ENCODE results near the gene FXYD1. TPM values are rescaled to one million over a fixed set of nuclear protein-coding genes. Genes with fewer than 3 reads are reported as not detected.
"Not testable (repeated sequence)": the region's sequence is repeated elsewhere in the genome, so short reads cannot be mapped to it uniquely, and the experiment has no call there.

FXYD1 gene
- 10 to 100 TPM; 16.1 to 22.5 (median 20.2) TPM for polyA plus RNA-seq (ENCODE audit: insufficient read length in 3 of 3)

DNA sequence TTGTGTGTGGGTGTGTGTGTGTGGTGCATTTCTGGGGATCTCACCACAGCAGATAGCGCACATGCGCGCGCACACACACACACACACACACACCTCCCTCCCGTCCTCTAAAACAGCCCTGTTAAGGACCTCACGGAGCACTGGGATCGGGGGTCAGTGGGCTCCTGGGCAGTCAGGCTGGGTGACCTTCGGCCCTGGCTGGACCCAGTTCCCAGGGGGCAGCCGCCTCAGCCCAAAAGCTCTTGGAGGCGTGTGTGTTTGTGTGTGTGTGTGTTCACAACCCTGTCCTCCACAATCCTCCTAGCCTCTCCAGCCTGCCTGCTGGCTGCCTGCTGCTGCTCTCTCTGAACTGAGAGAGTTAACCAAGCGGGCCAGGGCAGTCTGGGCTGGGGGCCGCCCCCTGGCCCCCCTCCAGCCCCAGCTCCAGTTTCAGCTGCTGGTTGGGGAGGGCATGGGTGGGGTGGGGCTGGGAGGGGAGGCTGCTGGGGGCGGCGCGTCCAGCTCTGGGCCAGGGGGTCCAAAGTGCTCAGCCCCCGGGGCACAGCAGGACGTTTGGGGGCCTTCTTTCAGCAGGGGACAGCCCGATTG, at the start of gene FXYD1:
FXYD1 (plus strand) TSS at position 520 of the 588 bp plus-strand sequence. CDS start 1,256 bp downstream, outside the sequence.
- no peak for DNase-seq (ENCODE audit: low read depth in 3 of 3, low spot score in 2 of 3)

DNA sequence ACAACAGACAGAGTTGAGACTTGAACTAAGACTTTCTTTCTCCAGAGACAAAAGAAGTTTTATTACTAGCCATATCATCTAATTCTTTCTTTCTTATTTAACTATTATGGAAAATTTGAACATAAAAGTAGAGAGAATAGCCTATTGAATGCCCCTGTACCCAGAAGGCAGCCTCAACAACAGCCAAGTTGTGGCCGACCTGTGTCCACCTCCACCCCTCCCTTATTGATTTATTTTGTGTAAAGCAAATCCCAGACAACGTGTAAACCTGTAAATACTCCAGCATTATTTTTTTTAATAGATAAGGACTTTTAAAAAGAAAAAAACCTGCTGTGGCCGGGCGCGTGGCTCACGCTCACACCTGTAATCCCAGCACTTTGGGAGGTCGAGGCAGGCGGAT, 49.1 kb upstream of the FXYD1 start:
- DNase-seq (ENCODE audit: low read depth in 3 of 3, low spot score in 2 of 3): no peak

DNA sequence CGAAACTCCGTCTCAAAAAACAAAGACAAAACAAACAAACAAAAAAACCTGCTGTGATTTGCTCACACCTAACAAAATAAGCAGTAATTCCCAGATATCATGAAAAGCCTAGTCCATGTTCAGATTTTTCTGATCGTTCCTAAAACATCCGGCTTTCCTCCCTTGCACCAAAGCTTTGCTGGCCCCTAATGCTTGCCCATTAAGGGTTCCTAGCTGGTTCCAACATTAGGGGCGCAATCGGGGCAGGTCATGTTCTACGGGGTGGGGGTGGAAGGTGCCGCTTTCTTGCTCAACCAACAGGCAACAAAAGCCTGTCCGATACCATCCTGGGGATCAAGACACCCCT, 48.5 kb upstream of the FXYD1 start:
- DNase-seq (ENCODE audit: low read depth in 3 of 3, low spot score in 2 of 3): no peak

DNA sequence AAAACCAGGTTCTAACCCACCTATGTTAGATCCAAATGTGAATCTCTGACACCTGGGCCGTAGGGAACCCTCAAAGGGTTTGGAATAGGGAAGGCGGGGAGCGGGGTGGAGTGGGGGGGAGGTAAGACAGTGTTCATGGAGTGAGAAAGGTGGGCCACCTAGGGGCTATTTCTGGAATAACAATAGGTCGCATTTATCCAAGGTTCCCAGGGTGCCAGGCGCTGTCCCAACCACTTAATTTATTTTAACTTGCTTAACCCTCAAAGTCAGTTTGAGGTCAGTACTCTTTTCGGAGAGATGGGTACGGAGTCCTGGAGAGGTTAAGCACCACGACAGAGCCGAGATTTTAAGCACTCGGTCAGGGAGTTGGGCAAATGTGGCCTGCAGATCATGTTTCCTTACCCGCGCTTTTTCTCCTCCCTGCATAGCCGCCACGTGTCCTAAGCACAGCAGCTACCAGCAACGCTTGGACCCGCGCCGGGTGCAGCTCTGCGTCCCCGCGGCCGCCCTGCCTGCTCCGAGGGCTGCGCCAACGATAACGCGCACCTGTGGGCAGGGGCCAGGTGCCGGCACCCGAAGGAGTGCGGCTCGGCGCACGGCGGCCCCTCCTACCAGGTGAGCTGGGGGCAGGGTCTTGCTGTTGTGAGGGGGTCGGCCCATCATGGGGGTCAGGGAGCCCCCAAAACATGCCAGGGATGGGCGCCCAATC, 48.0 kb upstream of the FXYD1 start:
- DNase-seq (ENCODE audit: low read depth in 3 of 3, low spot score in 2 of 3): peak; percentile 62 to 77 (median 73)

- no peak for DNase-seq (ENCODE audit: low read depth in 3 of 3, low spot score in 2 of 3)
Measured at GRCh38 chr19:35093430-35093829, 45.2 kb upstream of the FXYD1 start.

- no peak for DNase-seq (ENCODE audit: low read depth in 3 of 3, low spot score in 2 of 3)
Measured at GRCh38 chr19:35093941-35094647, 44.5 kb upstream of the FXYD1 start.

DNA sequence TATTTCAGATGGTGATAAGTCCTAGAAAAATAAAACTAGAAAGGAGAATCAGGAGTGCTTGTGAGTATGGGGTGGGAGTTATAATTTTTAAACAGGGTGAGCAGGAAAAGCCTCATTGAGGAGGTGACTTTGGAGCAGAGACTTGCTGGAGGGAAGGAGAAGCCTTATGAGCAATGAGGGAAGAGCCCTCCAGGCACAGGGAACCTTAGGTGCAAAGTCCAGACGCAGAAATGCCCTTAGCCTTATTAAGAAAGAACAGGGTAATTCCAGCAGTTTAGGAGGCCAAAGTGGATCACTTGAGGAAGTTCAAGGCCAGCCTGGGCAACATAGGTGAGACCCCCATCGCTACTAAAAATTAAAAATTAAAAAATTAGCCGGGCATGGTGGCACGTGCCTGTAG, 44.0 kb upstream of the FXYD1 start:
- DNase-seq (ENCODE audit: low read depth in 3 of 3, low spot score in 2 of 3): no peak

DNA sequence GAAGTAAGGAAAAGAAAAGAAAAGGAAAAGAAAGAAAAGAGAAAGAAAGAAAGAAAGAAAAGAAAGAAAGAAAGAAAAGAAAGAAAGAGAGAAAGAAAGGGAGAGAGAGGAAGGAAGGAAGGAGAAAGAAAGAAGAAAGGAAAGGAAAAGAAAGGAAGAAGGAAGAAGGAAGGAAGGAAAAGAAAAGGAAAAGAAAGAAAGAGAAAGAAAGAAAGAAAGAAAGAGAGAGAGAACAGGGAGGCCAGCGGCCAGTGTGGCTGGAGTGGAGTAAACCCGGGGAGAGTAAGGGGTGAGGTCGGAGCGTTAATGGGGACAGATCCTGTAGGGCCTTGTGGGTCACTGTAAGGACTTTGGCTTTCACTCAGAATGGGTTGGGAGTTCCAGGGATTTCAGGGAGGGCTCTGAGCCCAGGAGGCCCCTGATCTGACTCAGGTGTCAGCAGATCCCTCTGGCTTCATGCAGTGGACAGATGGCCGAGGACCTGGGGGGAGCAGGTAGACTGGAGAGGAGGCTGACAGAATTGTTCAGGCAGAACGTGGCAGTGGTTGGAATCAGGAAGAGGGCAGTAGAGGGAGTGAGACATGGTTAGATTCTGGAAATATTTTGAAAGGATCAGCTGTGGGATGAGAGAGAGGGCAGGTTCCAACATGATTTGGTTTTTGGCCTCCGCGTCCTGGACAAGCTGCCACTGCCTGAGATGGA, 42.8 kb upstream of the FXYD1 start:
- no peak for DNase-seq (ENCODE audit: low read depth in 3 of 3, low spot score in 2 of 3)

- DNase-seq (ENCODE audit: low read depth in 3 of 3, low spot score in 2 of 3): no peak
Measured at GRCh38 chr19:35098413-35099049, 40.1 kb upstream of the FXYD1 start.

DNA sequence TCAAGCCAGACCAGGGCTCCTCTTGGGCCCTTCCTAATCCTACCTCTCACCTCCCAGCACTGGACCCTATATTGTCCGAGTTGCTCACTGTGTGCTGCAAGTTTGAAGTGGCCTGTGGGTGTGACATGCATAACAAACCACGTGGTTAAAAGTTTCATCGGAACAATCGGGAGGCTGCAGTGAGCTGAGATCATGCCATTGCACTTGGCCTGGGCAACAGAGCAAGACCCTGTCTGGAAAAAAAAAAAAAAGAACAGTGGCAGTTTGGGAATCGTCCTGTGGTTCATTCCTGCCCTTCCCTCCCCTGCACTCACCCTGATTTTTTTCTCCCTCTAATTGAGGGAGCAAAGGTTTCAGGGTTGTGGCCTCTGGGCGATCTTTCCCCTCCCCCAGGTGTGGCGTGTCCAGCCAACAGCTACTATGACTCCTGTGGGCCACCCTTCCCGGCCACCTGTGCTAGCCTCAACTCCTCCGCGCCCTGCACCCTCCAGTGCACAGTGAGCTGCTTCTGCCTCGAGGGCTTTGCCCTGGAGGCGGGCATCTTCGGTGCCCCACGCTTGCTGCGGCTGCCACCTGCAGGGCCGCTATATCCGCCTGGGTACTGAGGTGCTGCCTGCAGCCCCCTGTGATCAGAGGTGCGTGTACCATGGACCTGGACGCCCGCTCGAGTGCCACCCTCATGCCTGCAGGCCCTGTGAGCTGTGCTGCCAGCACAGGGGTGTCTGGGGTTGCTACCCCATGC, 39.3 kb upstream of the FXYD1 start:
- DNase-seq (ENCODE audit: low read depth in 3 of 3, low spot score in 2 of 3): no peak

GRCh38 chr19:35099897-35100275, 38.7 kb upstream of the FXYD1 start:
- no peak for DNase-seq (ENCODE audit: low read depth in 3 of 3, low spot score in 2 of 3)

DNA sequence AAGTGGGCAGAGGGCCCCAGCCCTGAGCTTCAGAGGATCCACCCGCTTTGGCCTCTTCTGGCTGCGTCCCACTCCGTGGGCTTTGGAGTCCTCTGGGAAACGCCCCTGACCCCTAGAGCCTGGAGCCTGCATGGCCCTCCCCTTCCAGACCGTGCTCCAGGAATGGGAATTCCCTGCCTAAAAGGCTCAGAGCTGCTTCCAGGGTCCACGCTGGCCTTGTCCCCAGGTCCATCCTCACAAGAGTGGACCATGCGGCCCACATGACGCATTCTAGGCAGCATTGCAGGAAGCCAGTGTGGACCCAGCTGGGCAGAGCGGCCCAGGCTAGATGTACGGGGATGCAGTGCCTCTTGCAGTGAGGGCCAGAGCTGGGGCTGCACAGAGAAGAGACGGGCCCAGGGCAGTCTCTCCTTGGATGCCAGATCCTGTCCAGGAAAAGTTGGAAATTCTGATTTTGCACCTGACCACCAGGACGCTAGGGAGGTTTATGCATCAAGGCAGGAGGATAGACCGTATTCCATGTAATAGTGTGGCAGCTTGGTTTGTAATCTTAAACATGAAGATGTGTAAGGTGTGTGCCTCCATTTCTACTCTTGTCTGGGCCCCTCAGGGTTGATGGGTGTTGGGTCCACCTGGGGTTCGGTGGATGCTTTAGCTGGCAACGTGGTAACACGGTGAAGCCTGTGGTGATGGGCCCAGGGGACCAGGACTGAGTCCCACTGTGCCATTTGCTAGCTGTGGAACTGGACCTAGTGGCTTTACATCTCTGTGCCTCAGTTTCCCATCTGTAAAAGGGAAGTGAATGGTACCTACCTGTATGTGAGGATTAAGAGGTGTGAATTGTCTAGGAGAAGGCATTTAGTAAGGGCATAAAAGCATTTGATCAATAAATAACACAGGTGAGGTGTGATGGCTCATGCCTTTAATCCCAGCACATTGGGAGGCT, 37.8 kb upstream of the FXYD1 start:
- DNase-seq (ENCODE audit: low read depth in 3 of 3, low spot score in 2 of 3): no peak

DNA sequence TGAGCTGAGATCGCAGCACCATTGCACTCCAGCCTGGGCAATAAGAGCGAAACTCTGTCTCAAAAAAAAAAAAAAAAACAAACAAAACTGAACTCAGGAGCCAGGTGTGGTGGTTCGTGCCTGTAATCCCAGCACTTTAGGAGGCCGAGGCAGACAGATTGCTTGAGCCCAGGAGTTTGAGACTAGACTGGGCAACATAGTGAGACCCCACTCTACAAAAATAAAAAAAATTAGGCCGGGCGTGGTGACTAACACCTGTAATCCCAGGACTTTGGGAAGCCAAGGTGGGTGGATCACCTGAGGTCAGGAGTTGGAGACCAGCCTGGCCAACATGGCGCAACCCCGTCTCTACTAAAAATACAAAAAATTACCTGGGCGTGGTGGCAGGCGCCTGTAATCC, 36.7 kb upstream of the FXYD1 start:
- DNase-seq (ENCODE audit: low read depth in 3 of 3, low spot score in 2 of 3): not testable (repeated sequence)

- not testable (repeated sequence) for DNase-seq (ENCODE audit: low read depth in 3 of 3, low spot score in 2 of 3)
Measured at GRCh38 chr19:35103614-35104013, 35.0 kb upstream of the FXYD1 start.

DNA sequence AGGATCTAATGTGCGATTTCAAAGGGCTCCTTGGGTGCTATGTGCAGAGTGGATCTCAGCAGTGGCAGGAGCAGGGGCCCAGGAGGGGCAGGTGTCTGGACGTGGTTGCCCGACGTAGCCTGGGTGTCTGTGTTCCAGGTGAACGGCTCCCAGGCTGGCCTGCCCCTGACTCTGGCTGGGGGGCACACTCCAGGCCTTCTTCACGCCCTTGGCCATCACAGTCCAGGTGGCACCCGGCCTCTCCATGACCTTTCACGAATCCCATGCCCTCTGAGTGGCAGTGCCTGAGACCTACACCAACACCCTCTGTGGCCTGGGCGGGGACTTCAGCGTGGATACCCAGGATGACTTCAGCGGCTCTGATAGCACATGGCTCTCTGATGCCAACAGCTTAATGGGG, 34.3 kb upstream of the FXYD1 start:
- DNase-seq (ENCODE audit: low read depth in 3 of 3, low spot score in 2 of 3): no peak

DNA sequence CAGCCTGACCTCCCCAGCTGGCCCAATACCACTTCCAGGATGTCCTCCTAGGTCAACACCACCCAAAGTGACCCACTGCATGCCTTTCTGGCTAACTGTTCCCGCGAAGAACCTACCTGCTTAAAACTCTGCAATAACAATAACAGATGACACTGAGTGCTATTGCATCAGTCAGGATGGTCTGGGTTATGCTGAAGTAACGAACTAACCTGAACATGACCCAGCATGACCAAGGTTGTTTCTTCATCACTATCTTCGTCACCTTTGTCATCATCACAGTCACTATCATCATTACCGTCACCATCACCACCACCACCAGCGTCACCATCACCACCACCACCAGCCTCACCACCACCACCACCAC, 33.6 kb upstream of the FXYD1 start:
- DNase-seq (ENCODE audit: low read depth in 3 of 3, low spot score in 2 of 3): no peak

DNA sequence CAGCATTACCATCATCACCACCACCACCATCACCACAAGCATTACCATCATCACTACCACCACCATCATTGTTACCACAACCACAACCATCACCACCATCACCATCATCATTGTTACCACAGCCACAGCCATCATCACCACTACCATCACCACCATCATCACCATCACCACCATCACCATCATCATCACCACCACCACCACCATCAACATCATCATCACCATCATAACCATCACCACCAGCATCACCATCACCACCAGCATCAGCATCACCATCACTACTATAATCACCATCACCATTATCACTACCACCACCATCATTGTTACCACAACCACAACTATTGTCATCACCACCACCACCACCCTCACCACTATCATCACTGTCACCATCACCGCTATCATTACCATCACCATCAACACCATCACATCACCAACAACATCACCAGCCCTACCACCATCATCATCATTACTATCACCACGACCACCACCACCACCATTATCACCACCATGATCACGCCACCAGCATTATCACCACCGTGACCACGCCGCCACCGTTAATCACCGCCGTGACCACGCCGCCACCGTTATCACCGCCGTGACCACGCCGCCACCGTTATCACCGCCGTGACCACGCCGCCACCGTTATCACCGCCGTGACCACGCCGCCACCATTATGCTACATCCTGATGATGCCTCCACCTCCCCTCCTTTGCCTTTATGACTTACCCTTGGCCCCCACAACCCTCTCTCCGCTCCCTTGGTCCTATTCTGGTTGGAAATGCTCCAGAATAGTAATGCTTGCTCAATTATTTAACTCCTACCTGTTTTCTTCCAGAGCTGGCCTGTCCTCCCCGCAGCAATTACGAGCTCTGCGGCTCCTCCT, 33.0 kb upstream of the FXYD1 start:
- DNase-seq (ENCODE audit: low read depth in 3 of 3, low spot score in 2 of 3): no peak

DNA sequence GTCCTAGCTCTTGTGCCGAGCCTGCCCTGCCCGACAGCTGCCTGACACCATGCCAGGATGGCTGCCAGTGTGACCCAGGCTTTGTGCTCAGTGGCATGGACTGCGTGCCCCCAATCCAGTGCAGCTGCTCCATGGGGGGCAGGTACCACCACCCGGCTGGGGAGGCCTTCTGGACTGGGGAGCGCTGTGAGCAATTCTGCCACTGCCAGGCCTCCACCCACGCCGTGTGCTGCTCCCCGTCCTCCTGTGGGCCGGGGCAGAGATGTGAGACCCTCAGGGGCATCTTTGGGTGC, 32.4 kb upstream of the FXYD1 start:
- no peak for DNase-seq (ENCODE audit: low read depth in 3 of 3, low spot score in 2 of 3)

Data from right renal cortex interstitium (tissue), 3 donors.